GM21825 (cell line): ENCODE data around the gene TCN2.
"Not testable (repeated sequence)": the region's sequence is repeated elsewhere in the genome, so short reads cannot be mapped to it uniquely, and the experiment has no call there.

Experiments used
- ATAC-seq: cut with Tn5 transposase; IDR thresholded peaks from one replicate; pipeline ENCODE4 v1.9.1; 2021; ENCODE audit warnings: mild to moderate bottlenecking, moderate library complexity; ENCODE audit not compliant: unreplicated experiment

The TCN2 gene

DNA sequence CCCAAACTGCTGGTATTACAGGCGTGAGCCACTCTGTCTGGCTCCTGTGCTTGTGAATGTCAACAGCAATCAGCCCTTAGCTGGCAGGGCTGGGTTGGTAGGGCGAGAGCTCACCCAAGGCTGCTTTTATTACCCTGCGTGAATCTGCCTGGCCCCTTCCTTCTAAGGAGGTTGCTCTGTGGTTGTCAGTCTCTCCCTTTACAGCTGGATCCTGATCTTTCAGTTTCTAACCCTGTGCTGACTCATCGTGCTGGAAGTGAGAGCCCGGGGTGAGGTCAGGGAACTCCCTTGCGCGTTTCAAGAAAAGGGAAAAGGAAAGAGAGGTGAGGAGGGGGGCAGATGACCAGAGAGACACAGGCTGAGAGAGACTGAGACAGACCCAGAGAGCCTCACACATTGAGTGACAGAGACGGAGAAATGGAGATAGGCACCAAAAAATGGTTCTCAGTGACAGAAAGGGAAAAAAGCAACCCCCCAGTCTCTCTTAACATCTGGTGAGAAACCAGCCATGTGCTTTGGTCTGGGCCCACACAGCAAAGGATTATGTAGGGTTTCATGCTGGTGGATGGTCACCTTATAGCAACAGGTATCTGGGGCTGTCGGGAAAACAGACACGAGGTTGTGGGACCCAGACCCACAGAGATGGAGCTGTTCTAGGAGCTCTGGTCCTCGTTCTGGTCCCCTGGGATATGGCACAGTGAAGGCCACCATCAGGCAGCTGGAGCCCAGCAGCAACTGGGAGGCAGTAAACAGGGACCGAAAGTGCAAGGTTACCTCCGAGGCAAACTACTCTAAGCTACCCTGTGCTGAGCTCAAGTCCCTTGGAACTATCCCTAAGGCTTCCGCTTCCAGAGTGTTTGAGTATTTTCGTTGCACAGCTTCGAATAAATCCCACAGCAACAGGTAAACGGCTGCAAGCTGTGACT is 2.5 kb downstream of the TCN2 start:
- peak; percentile 38 for ATAC-seq

GRCh38 chr22:30610299-30610698 is 3.3 kb downstream of the TCN2 start:
- ATAC-seq, result no peak

DNA sequence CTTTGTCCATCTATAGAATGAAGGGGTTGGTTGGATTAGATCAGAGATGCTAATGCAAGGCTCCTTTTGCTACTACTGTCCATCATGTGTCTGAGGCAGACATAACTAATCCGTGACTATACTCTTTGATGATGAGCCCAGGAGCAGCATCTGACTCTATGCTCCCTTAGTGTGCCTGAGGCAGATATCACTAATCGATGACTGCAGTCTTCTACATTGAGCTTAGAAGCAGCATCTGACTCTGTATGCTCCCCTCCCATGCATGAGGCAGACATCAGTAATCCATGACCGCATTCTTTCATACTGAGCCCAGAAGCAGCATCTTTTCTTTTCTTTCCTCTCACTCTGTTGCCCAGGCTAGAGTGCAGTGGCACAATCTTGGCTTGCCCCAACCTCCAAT is 4.2 kb downstream of the TCN2 start:
- no peak for ATAC-seq

DNA sequence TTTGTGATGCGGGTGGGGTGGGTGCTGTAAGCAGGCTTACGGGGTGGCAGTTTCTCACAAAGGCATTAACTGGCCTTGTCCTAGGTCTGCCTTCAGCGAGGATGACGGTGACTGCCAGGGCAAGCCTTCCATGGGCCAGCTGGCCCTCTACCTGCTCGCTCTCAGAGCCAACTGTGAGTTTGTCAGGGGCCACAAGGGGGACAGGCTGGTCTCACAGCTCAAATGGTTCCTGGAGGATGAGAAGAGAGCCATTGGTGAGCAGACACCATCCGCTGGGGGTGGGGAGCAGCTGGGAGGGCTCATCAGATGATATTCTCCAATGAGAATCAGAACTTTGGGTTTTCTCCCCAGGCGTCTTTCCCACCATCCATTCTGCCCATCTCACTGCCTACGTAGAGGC is 5.8 kb downstream of the TCN2 start:
- ATAC-seq, result no peak

DNA sequence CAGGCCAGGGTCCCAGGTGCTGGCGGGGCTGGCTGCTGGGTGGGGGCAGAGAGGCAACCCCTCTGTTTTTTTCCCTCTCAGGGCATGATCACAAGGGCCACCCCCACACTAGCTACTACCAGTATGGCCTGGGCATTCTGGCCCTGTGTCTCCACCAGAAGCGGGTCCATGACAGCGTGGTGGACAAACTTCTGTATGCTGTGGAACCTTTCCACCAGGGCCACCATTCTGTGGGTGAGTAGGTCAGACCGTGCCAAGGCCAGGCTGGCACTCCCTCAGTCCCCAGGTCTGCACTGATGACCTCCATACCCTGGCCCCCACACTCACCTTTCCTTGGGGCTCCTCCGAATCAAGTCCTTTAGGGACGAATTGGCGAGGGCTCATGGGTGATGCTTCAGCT is 7.3 kb downstream of the TCN2 start:
- ATAC-seq, result no peak

DNA sequence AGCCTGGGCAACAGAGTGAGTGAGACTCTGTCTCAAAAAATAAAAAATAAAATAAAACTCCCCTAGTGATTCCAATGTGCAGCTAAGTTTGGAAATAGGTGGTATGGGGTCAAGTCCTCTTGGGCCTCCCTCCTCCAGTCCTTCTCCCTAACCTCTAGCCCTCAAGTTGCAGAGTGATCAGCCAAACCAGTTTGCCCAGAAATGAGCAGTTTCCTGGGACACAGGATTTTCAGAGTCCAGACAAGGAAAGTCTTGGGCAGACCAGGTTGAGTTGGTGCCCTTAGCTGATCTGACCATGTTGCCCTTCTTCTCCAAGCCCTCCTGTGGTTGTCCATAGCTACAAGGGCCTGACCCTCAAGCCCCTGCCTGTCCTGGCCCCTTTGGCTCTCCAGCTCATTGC is 7.9 kb downstream of the TCN2 start:
- ATAC-seq, result no peak

DNA sequence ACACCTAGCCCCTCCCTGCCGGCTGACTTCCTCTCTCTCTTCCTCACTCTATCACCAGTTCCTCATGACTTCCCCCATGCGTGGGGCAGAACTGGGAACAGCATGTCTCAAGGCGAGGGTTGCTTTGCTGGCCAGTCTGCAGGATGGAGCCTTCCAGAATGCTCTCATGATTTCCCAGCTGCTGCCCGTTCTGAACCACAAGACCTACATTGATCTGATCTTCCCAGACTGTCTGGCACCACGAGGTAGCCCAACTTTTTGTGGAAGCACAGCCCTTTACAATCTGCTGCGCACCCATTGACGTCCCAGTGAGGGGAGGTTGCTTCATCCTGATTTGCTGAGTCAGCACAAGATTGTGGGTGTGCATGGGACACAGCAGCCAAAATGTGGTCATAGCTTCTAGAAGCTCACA is 8.6 kb downstream of the TCN2 start:
- no peak for ATAC-seq

DNA sequence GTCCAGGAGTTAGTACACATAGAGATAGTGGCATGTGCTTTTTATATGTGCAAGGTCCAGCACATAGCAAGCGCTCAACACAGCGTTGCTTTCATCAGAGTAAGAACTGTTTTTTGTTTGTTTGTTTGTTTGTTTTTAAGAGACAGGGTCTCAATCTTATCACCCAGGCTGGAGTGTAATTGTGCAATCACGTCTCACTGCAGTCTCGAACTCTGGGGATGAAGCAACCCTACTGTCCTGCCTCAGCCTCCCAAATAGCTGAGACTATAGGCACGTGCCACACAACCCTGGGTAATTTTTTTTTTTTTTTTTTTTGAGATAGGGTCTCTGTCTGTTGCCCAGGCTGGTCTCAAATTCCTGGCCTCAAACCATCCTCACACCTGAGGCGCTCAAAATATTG is 10.8 kb downstream of the TCN2 start:
- ATAC-seq, result no peak

- not testable (repeated sequence) for ATAC-seq
Measured at GRCh38 chr22:30619909-30620308, 12.9 kb downstream of the TCN2 start.

GRCh38 chr22:30626413-30626812 is 19.4 kb downstream of the TCN2 start:
- ATAC-seq, result no peak

DNA sequence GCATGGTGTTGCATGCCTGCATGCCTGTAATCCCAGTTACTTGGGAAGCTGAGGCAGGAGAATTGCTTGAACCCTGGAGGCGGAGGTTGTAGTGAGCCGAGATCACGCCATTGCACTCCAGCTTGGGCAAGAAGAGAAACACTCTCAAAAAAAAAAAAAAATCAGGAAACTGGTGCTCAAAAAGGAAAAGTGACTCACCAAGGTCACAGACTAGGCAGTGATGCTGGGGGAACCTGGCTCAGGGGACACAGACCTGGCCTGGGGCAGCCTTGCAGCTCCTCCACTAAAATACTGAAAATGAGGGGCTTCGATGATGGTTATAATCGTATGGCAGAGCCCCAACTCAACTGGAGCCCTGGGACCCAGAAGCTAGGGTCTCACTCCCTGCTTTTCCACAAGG is 20.5 kb downstream of the TCN2 start:
- no peak for ATAC-seq

GRCh38 chr22:30628491-30628890 is 21.5 kb downstream of the TCN2 start:
- ATAC-seq, result no peak

GRCh38 chr22:30631469-30631868 is 24.5 kb downstream of the TCN2 start:
- not testable (repeated sequence) for ATAC-seq

DNA sequence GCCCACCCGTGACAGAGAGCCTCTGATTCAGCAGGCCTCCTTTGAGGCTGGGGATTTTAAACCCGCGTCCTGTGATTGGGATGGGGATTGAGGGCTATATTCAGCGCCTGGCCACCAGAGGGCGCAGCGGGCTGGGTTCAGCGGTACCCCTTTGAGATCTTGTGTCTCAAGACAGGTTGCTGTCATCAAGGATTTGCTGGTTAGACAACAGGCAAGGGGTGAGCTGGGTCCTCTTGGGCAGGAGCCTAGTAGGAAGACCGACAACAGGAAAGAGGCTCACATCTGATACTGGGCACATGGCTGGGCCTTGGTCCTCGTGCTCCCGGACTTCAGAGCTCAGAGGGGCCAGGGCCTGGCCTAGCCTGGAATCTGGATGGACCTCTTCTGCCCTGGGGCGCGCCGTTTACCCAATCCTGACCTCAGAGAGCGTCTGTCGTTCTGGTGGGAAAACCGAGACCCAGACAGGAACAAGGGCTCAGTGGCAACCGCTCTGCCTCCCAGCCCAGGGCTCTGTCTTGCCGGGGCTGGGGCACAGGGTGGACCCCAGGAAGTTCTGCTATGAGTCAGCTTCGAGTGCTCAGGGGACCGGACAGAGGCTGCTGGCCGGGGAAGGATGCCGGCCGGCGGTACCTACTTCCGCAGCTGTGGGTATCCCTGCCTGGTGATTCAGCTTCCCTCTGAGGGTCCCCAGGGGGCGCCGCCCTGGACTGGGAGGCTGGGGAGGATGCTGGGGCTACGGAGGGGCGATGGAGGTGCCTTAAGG is 27.7 kb downstream of the TCN2 start:
- peak; percentile 56 for ATAC-seq

- peak; percentile 63 for ATAC-seq
Measured at GRCh38 chr22:30635273-30636225, 28.6 kb downstream of the TCN2 start, which contains the start of gene SLC35E4. TSS of gene SLC35E4 (plus strand) at chr22:30635781. CDS start at chr22:30636451, 670 bp downstream.

DNA sequence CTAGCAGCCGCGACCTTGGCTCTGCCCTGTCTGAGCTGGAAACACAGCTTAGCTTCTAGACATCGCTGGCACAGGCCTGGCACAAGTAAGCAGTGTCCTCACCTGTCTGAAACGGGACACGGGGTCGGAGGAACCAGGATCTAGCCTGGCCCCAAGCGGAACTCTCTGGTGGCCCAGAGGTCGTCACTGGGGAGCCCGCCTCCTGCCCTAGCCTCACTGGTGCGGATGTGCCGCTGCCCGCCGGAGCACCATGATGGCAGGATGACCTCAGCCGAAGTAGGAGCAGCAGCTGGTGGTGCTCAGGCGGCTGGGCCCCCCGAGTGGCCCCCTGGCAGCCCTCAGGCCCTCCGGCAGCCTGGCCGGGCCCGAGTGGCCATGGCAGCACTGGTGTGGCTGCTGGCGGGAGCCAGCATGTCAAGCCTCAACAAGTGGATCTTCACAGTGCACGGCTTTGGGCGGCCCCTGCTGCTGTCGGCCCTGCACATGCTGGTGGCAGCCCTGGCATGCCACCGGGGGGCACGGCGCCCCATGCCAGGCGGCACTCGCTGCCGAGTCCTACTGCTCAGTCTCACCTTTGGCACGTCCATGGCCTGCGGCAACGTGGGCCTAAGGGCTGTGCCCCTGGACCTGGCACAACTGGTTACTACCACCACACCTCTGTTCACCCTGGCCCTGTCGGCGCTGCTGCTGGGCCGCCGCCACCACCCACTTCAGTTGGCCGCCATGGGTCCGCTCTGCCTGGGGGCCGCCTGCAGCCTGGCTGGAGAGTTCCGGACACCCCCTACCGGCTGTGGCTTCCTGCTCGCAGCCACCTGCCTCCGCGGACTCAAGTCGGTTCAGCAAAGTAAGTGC is 29.5 kb downstream of the TCN2 start:
- no peak for ATAC-seq

- ATAC-seq, result no peak
Measured at GRCh38 chr22:30637701-30638114, 30.7 kb downstream of the TCN2 start.

DNA sequence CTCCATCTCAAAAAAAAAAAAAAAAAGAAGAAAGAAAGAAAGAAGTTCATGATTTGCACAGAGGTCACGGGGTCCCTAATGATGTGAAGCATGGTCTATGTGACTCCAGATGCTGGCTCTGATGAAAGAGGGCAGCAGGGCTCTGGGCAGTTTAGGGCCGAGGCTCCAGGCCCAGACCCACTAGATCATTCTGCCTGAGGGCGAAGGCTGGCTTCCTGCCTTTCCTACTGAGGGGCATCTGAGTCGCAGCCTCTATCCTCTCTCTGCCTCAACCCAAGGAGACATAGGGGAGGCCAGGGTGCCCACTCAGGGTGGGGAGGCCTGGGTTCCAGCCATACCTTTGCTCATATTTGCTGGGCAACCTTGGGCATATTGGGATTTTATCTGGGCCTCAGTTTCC is 33.4 kb downstream of the TCN2 start:
- no peak for ATAC-seq

GRCh38 chr22:30640839-30641430 is 34.0 kb downstream of the TCN2 start:
- no peak for ATAC-seq
